Measurements from ENCODE around the gene UBD.

UBD gene

DNA sequence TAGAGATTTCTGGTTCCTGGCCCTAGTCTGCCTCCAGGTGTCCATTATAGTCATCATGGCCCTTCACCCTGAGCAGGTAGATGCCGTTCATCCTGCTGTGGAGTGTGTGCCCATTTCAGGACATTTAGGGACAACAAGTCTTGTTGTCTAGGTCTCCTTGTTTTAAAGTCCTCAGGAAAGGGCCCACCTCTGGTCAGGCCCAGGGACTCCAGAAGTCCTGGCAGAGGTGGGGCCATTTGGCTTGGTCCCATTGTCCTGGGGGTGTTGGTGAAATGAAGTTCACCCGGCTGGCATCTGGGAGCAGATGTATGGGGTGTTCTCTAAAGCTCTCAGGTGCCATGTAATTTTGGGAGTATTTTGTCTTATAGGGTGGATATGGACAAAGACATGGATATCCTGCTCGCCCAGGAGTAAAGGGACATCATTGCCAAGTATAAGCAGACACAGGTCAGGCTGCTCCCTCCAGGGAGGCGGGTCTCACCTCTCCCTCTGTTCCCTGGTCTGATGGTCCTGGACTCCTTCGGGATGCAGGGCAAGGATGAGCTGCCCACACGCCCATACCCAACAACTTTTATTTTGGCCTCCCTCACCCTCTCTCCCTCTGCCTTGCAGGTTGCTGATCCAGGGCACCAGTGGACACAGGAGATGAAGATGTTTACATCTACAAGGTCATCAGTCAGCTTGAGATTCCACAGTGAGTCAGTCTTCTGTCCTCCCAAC, 40.1 kb downstream of the UBD start:
- no peak for DNase-seq

GRCh38 chr6:29517728-29518440, 41.6 kb downstream of the UBD start:
- no peak for DNase-seq

DNA sequence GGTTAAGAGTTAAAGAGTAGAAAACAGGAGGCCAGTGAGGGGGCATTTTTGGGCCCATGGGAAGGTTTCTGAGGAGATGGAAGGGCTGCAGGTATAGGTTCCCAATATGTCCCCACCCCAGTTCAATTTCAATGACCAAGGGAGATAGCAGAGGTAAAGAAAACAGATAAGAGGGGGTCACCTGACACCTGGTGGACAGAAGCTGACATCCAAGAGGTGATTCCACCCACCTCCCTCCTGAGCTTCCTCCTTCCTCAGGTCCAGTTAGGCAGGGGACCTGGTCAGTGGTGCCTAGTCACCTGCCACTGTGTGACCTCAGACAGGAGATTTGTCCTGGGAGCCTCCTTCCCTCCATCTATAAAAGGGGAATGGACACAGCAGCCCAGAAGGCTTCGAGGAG, 42.3 kb downstream of the UBD start:
- no peak for DNase-seq

DNA sequence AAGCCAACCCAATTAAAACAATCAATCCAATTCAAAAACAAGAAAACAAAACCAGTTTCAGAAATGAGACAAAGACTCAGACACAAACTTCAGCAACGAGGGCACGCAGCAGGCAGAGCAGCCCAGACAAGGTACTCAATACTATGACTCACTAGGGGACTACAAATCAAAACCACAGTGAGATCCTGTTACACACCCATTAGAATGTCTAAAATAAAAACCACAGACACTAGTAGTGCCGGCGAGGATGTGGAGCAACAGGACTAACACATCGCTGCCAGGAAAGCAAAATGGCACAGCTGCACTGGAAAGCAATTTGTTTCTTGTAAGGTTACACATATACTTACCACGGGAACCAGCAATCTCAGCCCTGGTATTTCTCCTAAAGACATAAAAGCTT, 43.4 kb downstream of the UBD start:
- no peak for DNase-seq

DNA sequence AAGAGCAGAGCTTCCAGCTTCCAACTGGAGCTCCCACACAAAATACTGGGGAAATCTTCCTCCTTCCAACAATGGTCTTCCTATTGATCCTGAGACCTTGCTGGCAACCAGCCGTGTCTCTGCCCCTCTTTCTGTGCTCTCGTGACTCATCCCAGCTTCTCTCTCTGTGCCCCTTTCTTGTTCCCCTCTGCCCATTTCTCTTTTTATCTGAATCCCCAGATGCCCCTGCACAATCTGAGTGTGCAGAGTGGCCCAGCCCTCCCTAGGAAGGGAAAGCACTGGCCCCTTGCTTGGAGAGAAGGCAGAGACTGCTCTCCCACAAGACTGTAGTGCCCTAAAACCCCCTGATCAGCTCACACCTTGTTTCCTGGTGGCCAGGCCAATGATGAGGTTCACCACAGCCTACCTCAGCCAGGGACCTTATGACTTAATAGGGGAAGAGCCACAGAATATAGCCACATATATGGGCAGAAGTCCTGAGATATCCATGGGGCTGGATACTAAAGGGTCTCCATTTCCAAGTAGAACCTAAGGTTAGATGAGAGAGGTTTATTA, 48.7 kb downstream of the UBD start:
- no peak for DNase-seq

GRCh38 chr6:29510202-29510601, 49.3 kb downstream of the UBD start:
- DNase-seq, result no peak

GRCh38 chr6:29509711-29510110, 49.8 kb downstream of the UBD start:
- no peak for DNase-seq

- no peak for DNase-seq
Measured at GRCh38 chr6:29509239-29509638, 50.3 kb downstream of the UBD start.

- DNase-seq, result no peak
Measured at GRCh38 chr6:29507319-29507718, 52.2 kb downstream of the UBD start.

GRCh38 chr6:29506446-29507067, 53.0 kb downstream of the UBD start:
- DNase-seq, result no peak

- DNase-seq, result no peak
Measured at GRCh38 chr6:29505808-29506207, 53.7 kb downstream of the UBD start.
